HG02943 (cell line): ENCODE measurements around the gene SDCBP2.

ENCODE experiments used
- ATAC-seq: cut with Tn5 transposase; IDR thresholded peaks from one replicate; pipeline ENCODE4 v1.9.1; 2021; ENCODE audit warnings: mild to moderate bottlenecking, low read depth, moderate library complexity; ENCODE audit not compliant: unreplicated experiment

SDCBP2 gene

GRCh38 chr20:1298888-1299511 lies 29.9 kb downstream of the SDCBP2 start:
- no peak for ATAC-seq

- no peak for ATAC-seq
Measured at GRCh38 chr20:1298166-1298565, 30.8 kb downstream of the SDCBP2 start.

- ATAC-seq, result no peak
Measured at GRCh38 chr20:1297486-1297885, 31.5 kb downstream of the SDCBP2 start.

GRCh38 chr20:1296922-1297321 lies 32.0 kb downstream of the SDCBP2 start:
- ATAC-seq, result no peak

- ATAC-seq, result no peak
Measured at GRCh38 chr20:1296117-1296610, 32.8 kb downstream of the SDCBP2 start.

GRCh38 chr20:1295276-1295930 lies 33.5 kb downstream of the SDCBP2 start:
- no peak for ATAC-seq

DNA sequence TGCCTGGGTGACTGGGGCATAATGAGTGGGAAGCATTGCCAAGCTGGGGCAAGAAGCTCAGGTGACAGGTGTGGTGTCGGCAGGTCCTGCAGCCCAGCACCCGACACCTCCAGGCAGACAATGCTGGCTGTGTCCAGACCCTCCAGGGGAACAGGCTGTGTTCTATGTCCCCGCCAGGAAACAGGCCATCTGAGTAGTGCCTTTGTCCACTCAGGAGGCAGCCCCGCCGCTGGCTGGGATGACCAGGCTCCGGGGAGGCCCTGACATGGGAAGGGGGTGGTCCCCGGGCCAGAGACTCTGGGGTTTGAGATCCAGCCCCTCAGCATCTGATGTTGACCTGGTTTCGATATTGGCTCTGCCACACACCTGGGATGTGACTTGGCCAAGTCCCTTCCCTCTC lies 34.4 kb downstream of the SDCBP2 start:
- ATAC-seq, result no peak

GRCh38 chr20:1293641-1294379 lies 35.1 kb downstream of the SDCBP2 start:
- ATAC-seq, result no peak

GRCh38 chr20:1292620-1293019 lies 36.3 kb downstream of the SDCBP2 start:
- no peak for ATAC-seq

DNA sequence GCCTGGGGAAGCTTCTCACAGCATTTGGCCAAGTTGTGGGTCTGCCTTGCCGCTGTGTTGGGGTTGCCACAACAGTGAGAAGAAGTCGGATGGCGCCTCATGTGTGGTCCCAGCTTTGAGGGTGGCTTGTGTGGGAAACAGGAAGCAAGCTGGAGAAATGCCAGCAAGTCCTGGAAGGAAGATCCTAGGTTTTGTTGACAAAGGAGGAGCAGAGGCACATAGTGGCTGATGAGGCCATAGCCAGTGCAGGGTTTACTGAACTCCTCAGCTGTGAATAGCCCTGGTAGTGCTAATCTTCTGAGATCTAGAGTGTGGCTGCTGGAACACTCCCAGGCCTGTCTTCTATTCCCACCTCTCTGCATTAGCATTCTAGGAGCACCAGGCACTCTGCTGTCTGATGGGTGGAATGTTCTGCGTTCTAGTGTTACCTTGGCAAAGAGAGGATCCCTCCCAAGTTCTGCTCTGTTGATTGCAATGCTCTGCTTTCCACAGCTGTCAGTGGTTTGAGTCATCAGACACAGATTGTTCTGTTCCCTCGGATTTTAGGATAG lies 37.7 kb downstream of the SDCBP2 start:
- no peak for ATAC-seq

GRCh38 chr20:1287787-1288569 lies 41.0 kb downstream of the SDCBP2 start:
- ATAC-seq, result no peak

GRCh38 chr20:1287306-1287705 lies 41.6 kb downstream of the SDCBP2 start:
- no peak for ATAC-seq

DNA sequence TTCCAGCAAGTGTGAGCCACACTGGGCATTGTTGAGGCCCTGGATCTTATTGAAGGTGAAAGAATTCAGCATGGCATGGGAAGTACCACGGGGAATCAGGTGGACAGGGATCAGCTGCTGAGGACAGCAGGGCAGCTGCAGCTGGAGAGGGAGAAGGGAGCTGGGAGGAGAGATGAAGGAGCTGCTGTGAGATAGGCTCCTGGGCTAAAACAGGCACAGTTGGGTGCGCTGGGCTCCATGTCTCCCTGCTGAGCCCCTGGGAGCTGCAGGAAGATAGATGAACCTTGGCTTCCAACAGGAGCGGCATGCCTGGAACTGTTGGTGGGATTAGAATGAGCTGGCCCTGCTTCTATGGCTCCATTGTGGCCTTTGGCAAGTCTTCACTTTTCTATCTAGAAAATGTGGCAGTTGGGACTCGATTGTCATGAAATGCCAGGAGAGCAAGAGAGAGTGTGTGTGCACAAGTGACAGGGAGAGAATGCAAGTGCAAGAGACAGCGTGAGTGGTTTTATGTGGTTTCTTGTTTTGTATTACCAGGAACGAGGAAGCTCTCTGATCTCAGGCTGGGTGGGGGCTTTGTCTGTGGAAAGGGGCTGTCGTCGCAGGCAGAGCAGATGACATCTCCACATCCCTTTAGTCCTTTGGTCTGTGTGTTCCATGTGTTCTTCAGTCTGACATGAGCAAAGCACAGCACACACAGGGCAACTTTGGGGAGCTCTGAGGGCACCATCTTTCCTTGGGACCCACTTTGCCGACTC lies 42.5 kb downstream of the SDCBP2 start:
- ATAC-seq, result no peak

DNA sequence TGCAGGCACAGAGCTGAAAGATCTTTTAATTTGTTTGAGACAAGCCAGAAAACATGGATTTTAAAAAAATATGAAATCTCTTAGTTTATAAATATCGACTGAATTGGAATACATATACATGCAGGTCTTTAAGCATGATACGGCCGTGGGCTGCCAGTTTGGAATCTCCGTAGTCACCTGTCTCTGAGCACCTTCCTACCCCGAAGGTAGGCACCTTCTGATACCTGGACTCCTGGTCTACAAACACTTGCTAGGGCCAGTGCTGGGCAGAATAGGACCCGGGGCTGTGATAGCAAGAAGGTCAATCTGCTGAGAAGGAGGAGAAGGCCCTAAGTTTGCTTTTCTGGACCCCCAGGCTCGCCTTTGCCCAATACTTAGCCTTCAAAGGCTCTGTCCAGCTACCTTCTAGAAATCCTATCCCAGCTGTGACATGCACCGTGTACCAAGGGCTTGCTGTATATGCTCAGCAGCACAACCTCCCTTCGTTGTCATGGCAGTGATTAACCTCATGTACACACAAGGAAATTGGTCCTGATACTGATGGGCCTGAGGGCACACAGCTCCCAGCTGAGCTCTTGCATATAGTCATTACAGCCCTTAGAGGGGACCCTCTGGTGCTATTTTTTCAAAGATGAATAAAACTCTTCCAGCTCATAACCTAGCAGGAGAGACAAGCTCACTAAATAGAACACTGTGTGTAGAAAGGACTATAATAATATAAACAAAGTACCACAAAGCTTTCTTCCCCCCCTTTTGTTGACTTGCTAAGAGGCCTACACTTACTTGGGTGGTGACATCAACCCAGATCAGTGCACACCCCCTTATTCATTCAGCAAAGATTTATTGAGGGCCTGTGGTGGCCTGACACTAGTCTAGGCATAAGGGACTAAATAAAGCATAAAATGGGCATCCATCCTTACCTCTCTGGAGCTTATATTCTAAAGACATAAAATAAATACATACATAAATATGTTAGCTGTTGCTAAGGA lies 45.1 kb downstream of the SDCBP2 start:
- ATAC-seq, result no peak

DNA sequence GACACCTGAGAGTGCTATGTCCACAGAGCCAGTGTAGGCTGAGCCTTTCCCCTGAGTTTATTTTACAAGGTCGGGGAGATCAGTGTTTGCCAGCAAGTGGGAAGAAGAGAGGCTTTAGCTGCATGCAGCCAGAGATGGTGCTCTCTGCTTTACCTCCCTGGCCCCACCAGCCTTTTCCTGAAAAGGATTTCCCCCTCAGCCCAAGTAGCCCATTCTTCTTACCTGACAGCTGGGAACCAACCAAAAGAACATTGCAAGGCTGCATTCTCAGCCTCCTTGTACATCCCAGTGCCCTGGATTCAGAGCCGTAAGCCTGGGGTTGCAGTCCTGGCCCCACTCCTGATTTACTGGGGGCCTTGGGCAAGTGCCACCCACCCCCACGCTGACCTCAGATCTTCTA lies 46.0 kb downstream of the SDCBP2 start:
- ATAC-seq, result no peak

- ATAC-seq, result no peak
Measured at GRCh38 chr20:1281279-1282057, 47.5 kb downstream of the SDCBP2 start.

DNA sequence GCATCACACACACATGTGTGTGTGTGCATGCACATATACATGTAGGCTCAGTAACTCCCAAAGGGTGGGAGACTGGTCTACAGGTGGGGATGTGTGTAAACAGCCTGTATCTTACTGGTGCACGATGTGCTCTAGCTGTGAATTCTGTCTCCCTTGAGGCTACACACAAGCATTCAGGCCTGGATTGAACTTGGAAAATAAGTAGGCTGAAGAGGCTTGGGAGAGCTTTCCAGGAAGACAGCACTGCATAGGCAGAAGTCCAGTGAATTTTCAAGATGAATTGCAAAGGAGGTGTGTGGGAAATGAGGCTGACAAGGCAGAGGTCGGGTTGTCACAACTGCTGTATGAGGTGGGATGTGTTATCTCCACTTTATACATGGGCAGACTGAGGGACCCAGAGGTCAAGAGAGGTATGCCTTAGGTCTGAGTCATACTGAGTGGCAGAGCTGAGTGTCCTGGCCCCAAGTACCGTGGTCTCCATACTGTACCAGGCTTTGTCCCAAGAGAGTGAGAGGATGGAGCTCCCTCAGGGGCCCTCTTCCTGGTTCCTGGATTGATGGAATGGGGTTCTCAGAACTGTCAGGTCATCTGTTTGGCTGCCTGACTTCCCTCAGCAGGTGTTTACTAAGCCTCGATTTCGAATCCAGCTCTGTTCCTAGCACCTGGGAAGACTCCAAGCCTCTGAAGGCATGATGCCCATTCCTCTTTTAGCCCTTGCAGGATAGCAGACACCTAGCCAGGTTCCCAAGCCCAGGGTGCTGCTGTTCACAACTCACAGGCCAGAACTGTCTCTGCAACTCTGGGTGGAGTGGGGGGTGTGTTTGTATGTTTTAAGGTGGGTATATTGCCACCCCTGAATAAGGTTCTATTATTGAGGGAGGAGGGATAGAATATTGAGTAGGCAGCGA lies 48.5 kb downstream of the SDCBP2 start:
- ATAC-seq, result no peak
